ENCODE data around the gene DTNBP1. TPM values are rescaled to one million over a fixed set of nuclear protein-coding genes. Genes with fewer than 3 reads are reported as not detected.
"Not testable (repeated sequence)": the region's sequence is repeated elsewhere in the genome, so short reads cannot be mapped to it uniquely, and the experiment has no call there.

DTNBP1 gene
- total RNA-seq, 1 donor from 2014 or later: 10.2 TPM

- FAIRE-seq (no peak), DNase-seq (ENCODE audit: low spot score in 2 of 2) (no peak)
These were observed 93.5 kb downstream of the DTNBP1 start for GRCh38 chr6:15569035-15569995.

GRCh38 chr6:15562977-15563376, 99.9 kb downstream of the DTNBP1 start:
- FAIRE-seq (no peak), DNase-seq (ENCODE audit: low spot score in 2 of 2) (no peak)

DNA sequence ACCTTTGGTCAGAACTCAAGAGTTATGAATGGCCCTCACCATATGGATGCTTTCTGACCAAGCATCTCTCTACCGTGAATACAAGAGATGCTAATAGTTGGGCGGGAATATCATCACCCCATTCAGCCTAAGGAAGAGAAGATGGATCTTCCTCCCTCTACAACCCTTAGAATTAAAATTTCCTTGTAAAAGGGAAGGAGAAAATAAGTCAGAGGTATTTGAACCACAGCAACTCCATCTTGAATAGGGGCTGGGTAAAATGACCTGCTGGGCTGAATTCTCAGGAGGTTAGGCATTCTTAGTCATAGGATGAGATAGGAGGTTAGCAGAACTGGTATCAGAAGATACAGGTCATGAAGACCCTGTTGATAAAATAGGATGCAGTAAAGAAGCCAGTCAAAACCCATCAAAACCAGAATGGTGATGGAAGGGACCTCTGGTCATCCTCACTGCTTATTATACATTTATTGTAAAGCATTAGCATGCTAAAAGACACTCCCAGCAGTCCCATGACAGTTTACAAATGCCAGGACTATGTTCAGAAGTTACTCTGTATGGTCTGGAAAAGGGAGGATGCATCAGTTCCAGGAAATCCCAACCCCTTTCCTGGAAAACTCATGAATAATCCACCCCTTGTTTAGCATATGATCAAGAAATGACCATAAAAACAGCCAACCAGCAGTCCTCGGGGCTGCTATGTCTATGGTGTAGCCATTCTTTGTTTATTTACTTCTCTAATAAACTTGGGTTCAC, 101.2 kb downstream of the DTNBP1 start:
- FAIRE-seq (no peak), DNase-seq (ENCODE audit: low spot score in 2 of 2) (no peak)

- DNase-seq (ENCODE audit: low spot score in 2 of 2): no peak
- no peak for FAIRE-seq
These were observed 102.1 kb downstream of the DTNBP1 start for GRCh38 chr6:15560713-15561112.

GRCh38 chr6:15557174-15557573, 105.7 kb downstream of the DTNBP1 start:
- no peak for FAIRE-seq
- no peak for DNase-seq (ENCODE audit: low spot score in 2 of 2)

DNA sequence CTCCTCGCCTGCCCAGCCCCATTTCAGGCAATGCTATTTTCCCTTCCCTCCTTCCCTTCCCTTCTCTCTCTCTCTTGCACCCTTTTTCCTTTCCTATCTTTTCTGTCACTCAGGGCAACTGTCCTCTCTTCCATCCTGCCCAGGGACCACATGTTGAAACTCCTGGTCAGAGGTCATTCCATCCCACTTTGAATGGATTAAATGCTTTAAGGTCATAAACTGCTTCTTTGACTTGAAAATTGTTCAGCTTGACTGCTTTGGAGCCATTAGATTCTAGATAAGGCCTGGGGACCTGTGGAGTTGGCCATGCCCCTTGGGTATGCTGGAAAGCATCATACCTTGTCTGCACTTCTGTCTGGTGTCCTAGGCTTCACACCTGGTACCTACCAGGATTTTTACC, 106.1 kb downstream of the DTNBP1 start:
- DNase-seq (ENCODE audit: low spot score in 2 of 2): no peak
- no peak for FAIRE-seq

GRCh38 chr6:15555101-15556038, 107.5 kb downstream of the DTNBP1 start:
- DNase-seq (ENCODE audit: low spot score in 2 of 2) (no peak), FAIRE-seq (no peak)

DNA sequence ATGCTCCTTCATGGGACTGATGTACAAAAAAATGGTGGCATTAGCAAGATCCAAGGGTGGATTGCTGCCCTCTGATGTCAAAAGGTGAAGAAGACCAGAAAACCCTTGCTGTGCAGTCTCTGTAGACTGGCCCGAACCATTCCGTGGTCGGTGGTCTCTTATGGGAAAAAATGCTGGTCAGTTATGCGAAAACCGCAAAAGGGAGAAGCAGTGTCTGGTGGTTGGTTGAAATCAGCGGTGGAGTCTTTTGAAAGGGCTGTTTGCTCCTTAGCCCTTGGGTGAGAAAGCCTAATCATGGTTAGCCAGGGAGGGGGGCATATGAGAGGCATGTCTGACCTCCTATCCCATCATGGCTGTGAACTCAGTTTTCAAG, 108.1 kb downstream of the DTNBP1 start:
- DNase-seq (ENCODE audit: low spot score in 2 of 2): no peak
- FAIRE-seq: no peak

DNA sequence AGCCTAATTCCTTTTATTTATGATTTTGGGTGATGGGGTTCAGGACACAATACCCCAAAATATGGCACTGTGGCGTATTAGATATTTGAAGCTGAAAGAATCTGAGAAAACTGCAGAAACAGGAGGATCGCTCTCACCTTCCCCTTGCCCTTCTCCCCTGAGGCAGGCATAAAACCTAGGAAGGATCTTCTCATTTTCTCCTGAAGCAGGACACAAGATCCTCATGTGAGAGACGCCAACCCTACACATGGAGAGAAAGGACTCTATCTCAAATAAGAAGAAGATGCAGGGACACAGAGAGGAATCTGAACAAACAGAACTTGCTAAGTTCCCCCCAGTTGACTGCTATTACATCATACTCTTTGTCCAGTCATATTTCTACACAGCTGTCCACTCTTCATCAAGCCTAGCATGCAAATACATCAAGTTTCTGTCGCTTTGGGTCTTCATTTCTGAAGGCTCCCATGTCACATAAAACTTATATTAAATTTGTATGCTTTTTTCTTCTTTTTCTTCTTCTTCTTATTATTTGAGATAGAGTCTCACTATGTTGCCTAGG, 109.0 kb downstream of the DTNBP1 start:
- DNase-seq (ENCODE audit: low spot score in 2 of 2) (no peak), FAIRE-seq (no peak)

DNA sequence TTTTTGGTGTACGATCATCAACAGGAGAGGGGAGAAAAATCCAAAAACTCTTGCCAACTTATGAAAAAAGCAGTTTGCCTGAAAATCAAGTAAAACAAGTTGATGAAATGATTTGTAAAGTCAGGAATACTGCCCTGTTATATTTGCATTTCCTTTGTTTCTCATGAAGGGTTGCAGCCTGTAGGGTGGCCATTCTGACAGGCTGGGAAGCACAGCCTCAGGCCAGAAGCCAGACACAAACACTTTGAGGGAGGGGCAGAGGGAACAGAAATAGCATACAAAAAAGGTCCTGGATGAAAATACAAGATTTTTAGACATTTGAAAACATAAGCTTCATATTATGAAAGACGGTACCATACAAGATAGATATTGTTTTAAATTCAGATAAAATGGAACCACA, 109.8 kb downstream of the DTNBP1 start:
- DNase-seq (ENCODE audit: low spot score in 2 of 2) (no peak), FAIRE-seq (no peak)

DNA sequence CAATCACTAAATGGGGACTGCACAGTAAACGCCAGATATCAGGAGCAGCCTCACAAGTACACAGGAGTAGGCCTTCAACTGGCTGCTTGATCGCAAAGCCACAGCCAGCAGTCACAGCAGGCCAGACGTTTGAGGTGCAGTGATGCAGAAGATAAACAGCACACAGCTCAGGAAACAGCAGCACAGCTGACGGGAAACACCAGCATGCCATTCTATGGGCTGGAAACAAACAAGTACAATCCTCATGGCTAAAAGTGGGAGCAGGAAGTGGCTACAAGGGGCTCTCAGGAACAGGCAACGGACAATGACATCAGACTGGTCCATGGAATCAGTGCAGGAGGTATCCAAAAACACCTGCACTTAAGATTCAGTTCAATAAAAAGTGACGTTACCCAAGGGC, 111.0 kb downstream of the DTNBP1 start:
- DNase-seq (ENCODE audit: low spot score in 2 of 2) (no peak), FAIRE-seq (no peak)

GRCh38 chr6:15551262-15551661, 111.6 kb downstream of the DTNBP1 start:
- no peak for DNase-seq (ENCODE audit: low spot score in 2 of 2)
- FAIRE-seq: no peak

DNA sequence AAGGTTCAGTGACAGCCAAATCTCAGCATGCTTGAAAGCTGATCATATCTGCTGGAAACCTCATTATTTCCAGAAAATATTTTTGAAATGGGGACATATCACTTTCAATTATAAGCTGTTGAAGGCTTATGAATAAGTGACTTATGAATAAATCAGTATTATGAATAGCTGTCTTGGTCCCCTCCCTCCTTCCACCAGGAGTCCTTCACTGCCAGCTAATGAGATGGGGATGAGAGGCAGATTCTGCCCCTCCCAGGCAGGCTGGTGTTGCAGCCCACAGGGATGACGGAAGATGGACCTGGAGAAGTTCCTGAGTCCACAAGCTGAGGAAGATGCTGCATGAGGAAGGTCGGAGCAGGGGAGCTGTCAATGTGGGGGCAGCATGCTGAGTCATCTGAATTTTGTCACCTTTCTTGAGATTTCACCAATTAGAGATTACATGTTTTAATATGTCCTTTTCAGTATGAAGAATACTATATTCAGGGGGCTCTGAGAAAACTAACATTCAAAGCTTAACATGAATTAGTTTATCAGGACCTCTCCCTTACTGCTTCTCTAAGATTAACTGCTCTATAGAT, 112.2 kb downstream of the DTNBP1 start:
- DNase-seq (ENCODE audit: low spot score in 2 of 2): no peak
- FAIRE-seq: no peak

DNA sequence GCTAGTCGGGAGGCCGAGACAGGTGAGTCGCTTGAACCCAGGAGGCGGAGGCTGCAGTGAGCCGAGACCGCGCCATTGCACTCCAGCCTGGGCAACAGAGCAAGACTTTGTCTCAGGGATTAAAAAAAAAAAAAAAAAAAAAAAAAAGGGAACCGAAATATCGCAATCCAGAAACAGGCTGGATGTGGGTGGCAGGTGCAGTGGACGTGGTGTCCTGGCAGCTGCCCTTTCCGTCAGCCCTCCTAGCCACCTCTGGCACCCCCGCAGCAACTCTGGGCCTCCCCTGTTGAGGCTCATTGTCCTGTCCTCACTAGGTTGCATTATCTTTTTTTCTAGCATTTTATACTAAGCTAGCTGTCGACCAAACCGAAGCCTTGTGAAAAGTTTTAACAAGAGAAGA, 113.5 kb downstream of the DTNBP1 start:
- no peak for FAIRE-seq
- DNase-seq (ENCODE audit: low spot score in 2 of 2): no peak

DNA sequence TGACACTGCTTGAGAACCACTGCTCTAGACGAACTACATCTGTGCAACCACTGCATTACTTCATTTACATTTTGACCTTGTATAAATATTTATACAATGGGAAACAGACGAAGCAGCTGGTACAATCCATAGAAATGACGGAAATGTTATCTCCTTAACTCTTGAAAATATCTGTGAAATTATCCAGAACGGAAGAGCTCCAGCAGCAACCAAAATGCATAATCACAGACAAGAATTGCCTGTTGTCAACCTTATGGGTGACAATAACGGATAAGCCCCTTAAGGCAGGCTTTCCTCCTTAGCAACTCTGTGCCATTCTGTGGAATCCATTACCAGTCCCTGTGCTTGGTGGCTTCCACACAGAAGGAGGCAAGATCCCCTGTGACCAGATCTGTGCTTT, 115.4 kb downstream of the DTNBP1 start:
- DNase-seq (ENCODE audit: low spot score in 2 of 2) (no peak), FAIRE-seq (no peak)

GRCh38 chr6:15546591-15546990, 116.2 kb downstream of the DTNBP1 start:
- FAIRE-seq (no peak), DNase-seq (ENCODE audit: low spot score in 2 of 2) (no peak)

- no peak for DNase-seq (ENCODE audit: low spot score in 2 of 2)
- FAIRE-seq: no peak
These were observed 118.4 kb downstream of the DTNBP1 start for GRCh38 chr6:15544321-15544900.

DNA sequence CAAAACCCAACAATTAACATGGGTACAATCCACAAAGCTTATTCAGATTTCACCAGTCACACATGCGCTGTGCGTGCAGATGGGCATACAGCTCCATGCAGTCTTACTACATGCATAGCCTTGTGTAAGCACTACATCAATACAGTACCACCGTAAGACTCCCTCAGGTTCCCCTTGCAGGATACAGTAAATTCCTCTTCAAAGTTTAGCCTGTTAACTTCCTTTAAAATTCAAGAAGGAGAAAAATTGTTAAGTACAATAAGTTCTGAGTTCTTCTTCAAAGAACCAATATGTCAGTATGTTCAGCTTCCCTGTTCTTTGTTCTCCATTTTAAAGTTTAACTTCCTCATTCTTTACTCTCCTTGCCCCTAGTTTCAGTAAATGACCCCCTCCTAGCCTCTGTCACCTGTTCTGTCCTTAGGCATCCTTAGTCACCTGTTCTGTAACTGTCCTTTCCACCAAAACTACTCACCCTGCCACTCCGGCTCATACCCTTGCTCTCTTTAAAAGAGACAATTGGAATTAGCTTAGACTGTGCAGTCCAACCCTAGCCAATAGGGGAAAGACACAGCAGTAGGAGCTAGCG, 119.4 kb downstream of the DTNBP1 start:
- FAIRE-seq; DNase-seq (ENCODE audit: low spot score in 2 of 2): not testable (repeated sequence)

- FAIRE-seq: no peak
- no peak for DNase-seq (ENCODE audit: low spot score in 2 of 2)
These were observed 123.0 kb downstream of the DTNBP1 start for GRCh38 chr6:15539722-15540270.
